H1 (cell line): Measurements from ENCODE around the gene MMP15. TPM values are rescaled to one million over a fixed set of nuclear protein-coding genes. Genes with fewer than 3 reads are reported as not detected.

ENCODE experiments used
- CTCF ChIA-PET: fragments of 300-600 bp; sonication (Branson Sonifier 250); formaldehyde crosslinking; loops from one replicate; lab custom pipeline; 2021; ENCODE audit not compliant: partially characterized antibody; lab: Charles Lee
- POLR2A ChIA-PET: fragments of 300-600 bp; sonication (Branson Sonifier 250); formaldehyde crosslinking; loops from one replicate; lab custom pipeline; 2021; ENCODE audit warnings: inconsistent platforms; ENCODE audit not compliant: partially characterized antibody; lab: Charles Lee
- DNase-seq, 2 experiments: peaks; one replicate each; pipeline versions ENCODE4 v3.0.0 to v3.0.0-alpha.2; 2010 to 2022; ENCODE audit warnings: low spot score in 2 of 2, low read depth in 1 of 2, mixed read lengths in 1 of 2
- FAIRE-seq: peaks from 2 replicates; lab custom pipeline; 2011; peaks lifted over from hg19 to GRCh38; lab: Jason Lieb, UNC
- H2AFZ ChIP-seq: 2 replicates; pipeline ENCODE4 v1.8.1; 2012; ENCODE audit warnings: low read length, inconsistent platforms
- H2AK5ac ChIP-seq: 2 replicates; pipeline ENCODE4 v1.6.1; 2013; ENCODE audit warnings: low read depth, low read length
- H2BK120ac ChIP-seq: replicated peaks from 2 replicates; pipeline ENCODE3; 2013; ENCODE audit warnings: low read depth, low read length, inconsistent platforms
- H2BK12ac ChIP-seq: 2 replicates; pipeline ENCODE4 v1.6.1; 2013; ENCODE audit warnings: low read depth, low read length
- H2BK15ac ChIP-seq: 2 replicates; pipeline ENCODE4 v1.6.1; 2013; ENCODE audit warnings: low read length
- H2BK20ac ChIP-seq: 2 replicates; pipeline ENCODE4 v1.6.1; 2013; ENCODE audit warnings: low read length
- H2BK5ac ChIP-seq: 2 replicates; pipeline ENCODE4 v1.6.1; 2013; ENCODE audit warnings: low read depth, low read length
- H3K14ac ChIP-seq: 2 replicates; pipeline ENCODE4 v1.6.1; 2013; ENCODE audit warnings: inconsistent platforms; ENCODE audit not compliant: insufficient read length
- H3K18ac ChIP-seq: 2 replicates; pipeline ENCODE4 v1.6.1; 2013; ENCODE audit warnings: low read length; ENCODE audit errors: extremely low read depth
- H3K23ac ChIP-seq: 2 replicates; pipeline ENCODE4 v1.6.1; 2013; ENCODE audit warnings: inconsistent platforms; ENCODE audit not compliant: insufficient read length
- H3K23me2 ChIP-seq: 2 replicates; pipeline ENCODE4 v1.6.1; 2013; ENCODE audit warnings: low read depth, low read length
- H3K27ac ChIP-seq: 2 replicates; pipeline ENCODE4 v1.6.1; 2011; ENCODE audit warnings: low read depth, low read length, inconsistent platforms
- H3K27me3 ChIP-seq, 4 experiments: replicated peaks in 1 of 4; 1 replicate in 1 of 4; 2 replicates in 3 of 4; pipeline versions ENCODE4 v1.6.1 to v1.8.1; 2011 to 2013; ENCODE audit warnings: low read length in 3 of 4, mild to moderate bottlenecking in 3 of 4, inconsistent platforms in 2 of 4, mixed read lengths in 2 of 4, moderate library complexity in 1 of 4; ENCODE audit not compliant: control insufficient read depth in 3 of 4, insufficient read depth in 3 of 4; ENCODE audit errors: extremely low read depth in 1 of 4
- H3K36me3 ChIP-seq, 4 experiments: 2 replicates each; pipeline versions ENCODE4 v1.6.1 to v1.8.1; 2011 to 2013; ENCODE audit warnings: mild to moderate bottlenecking in 4 of 4, low read length in 3 of 4, moderate library complexity in 2 of 4, control low read depth in 1 of 4, inconsistent platforms in 1 of 4; ENCODE audit not compliant: insufficient read depth in 4 of 4, control insufficient read depth in 2 of 4
- H3K4ac ChIP-seq: replicated peaks from 2 replicates; pipeline ENCODE3; 2013; ENCODE audit warnings: low read length, low read depth, mixed read lengths, inconsistent platforms; ENCODE audit not compliant: insufficient read length
- H3K4me1 ChIP-seq, 4 experiments: replicated peaks in 1 of 4; 1 replicate in 1 of 4; 2 replicates in 3 of 4; pipeline versions ENCODE4 v1.6.1 to v1.8.1; 2011 to 2013; ENCODE audit warnings: low read length in 3 of 4, inconsistent platforms in 2 of 4, mixed read lengths in 1 of 4; ENCODE audit not compliant: insufficient read depth in 4 of 4, control insufficient read depth in 3 of 4
- H3K4me2 ChIP-seq, 2 experiments: 2 replicates each; pipeline versions ENCODE4 v1.6.1 to v1.8.1; 2011 to 2013; ENCODE audit warnings: low read depth in 2 of 2, low read length in 2 of 2, control low read depth in 1 of 2, inconsistent platforms in 1 of 2, mild to moderate bottlenecking in 1 of 2; ENCODE audit not compliant: insufficient read depth in 1 of 2
- H3K4me3 ChIP-seq, 4 experiments: fragments of 200-600, 300-600 bp in 1 of 4; sonication (generic), shearing (Covaris generic), sonication (Bioruptor Twin) in 1 of 4; 2 replicates each; pipeline versions ENCODE4 v1.5.1 to v1.8.1; 2011 to 2016; ENCODE audit warnings: low read length in 4 of 4, low read depth in 3 of 4, control low read depth in 2 of 4, inconsistent platforms in 2 of 4, mild to moderate bottlenecking in 2 of 4, mixed read lengths in 1 of 4, moderate library complexity in 1 of 4; ENCODE audit not compliant: insufficient read depth in 2 of 4; ENCODE audit errors: extremely low read depth in 1 of 4
- H3K56ac ChIP-seq: replicated peaks from 2 replicates; pipeline ENCODE3; 2013; ENCODE audit warnings: low read depth, mild to moderate bottlenecking, mixed read lengths, low read length, inconsistent platforms; ENCODE audit not compliant: insufficient read length
- H3K79me1 ChIP-seq: 2 replicates; pipeline ENCODE4 v1.6.1; 2013; ENCODE audit warnings: low read depth, low read length, control low read depth
- H3K79me2 ChIP-seq, 2 experiments: 2 replicates each; pipeline versions ENCODE4 v1.6.1 to v1.8.1; 2012 to 2013; ENCODE audit warnings: low read length in 2 of 2, mild to moderate bottlenecking in 2 of 2, inconsistent platforms in 1 of 2; ENCODE audit not compliant: insufficient read depth in 2 of 2, control insufficient read depth in 1 of 2
- H3K9ac ChIP-seq, 4 experiments: replicated peaks in 1 of 4; 1 replicate in 1 of 4; 2 replicates in 3 of 4; pipeline versions ENCODE4 v1.6.1 to v1.8.1; 2011 to 2013; ENCODE audit warnings: low read depth in 3 of 4, low read length in 3 of 4, control low read depth in 2 of 4, mild to moderate bottlenecking in 2 of 4, moderate library complexity in 2 of 4, inconsistent platforms in 1 of 4; ENCODE audit errors: extremely low read depth in 1 of 4
- H3K9me3 ChIP-seq, 2 experiments: 2 replicates each; pipeline versions ENCODE4 v1.6.1 to v1.8.1; 2012 to 2013; ENCODE audit warnings: mild to moderate bottlenecking in 2 of 2, moderate library complexity in 2 of 2, control low read depth in 1 of 2, inconsistent platforms in 1 of 2, low read depth in 1 of 2, low read length in 1 of 2, mixed read lengths in 1 of 2; ENCODE audit not compliant: insufficient read depth in 2 of 2
- H4K20me1 ChIP-seq, 2 experiments: replicated peaks in 1 of 2; 2 replicates each; pipeline versions ENCODE3 to v1.8.1; 2011 to 2013; ENCODE audit warnings: inconsistent platforms in 2 of 2, low read length in 2 of 2, mild to moderate bottlenecking in 1 of 2; ENCODE audit not compliant: insufficient read depth in 2 of 2, control insufficient read depth in 1 of 2
- H4K5ac ChIP-seq: 2 replicates; pipeline ENCODE4 v1.6.1; 2013; ENCODE audit warnings: low read length, low read depth, mixed read lengths, inconsistent platforms; ENCODE audit not compliant: insufficient read length
- H4K8ac ChIP-seq: 2 replicates; pipeline ENCODE4 v1.8.0; 2013; ENCODE audit warnings: mild to moderate bottlenecking, moderate library complexity, low read length, inconsistent platforms; ENCODE audit not compliant: insufficient read depth; ENCODE audit errors: extremely low read depth
- H4K91ac ChIP-seq: replicated peaks from 2 replicates; pipeline ENCODE3; 2013; ENCODE audit warnings: low read length, mixed read lengths, inconsistent platforms; ENCODE audit not compliant: insufficient read length
- EZH2 ChIP-seq: fragments of 200-600 bp; sonication (generic); IDR thresholded peaks from 2 replicates; pipeline ENCODE4 v1.7.1; 2012; ENCODE audit warnings: low read depth, mild to moderate bottlenecking, moderate library complexity, low read length, inconsistent platforms; ENCODE audit not compliant: severe bottlenecking
- MAX ChIP-seq: IDR thresholded peaks from 2 replicates; pipeline ENCODE4 v1.6.1; 2012; ENCODE audit warnings: inconsistent platforms
- YY1 ChIP-seq: IDR thresholded peaks from 2 replicates; pipeline ENCODE4 v1.6.1; 2011; ENCODE audit warnings: low read depth, mild to moderate bottlenecking, low read length
- WGBS, 2 experiments: shearing (Covaris generic) in 1 of 2; methylation state at CpG; one replicate each; pipeline versions ENCODE4 v1.1.6 to v1.1.7; 2013 to 2015; ENCODE audit warnings: low lambda C conversion rate in 2 of 2, mixed read lengths in 2 of 2, inconsistent platforms in 1 of 2, low coverage in 1 of 2, missing lambda C conversion rate in 1 of 2; ENCODE audit not compliant: insufficient replicate concordance in 2 of 2, insufficient coverage in 1 of 2, insufficient read length in 1 of 2; ENCODE audit errors: extremely low coverage in 1 of 2, missing lambda C conversion rate in 1 of 2; 5-methylcytosine and 5-hydroxymethylcytosine counted together
- polyA plus RNA-seq, 7 experiments: library from polyadenylated mRNA; depleted of rRNA in 3 of 7; stranded (reverse) in 5 of 7; unstranded in 2 of 7; fragments of >200 nt in 5 of 7; fragments of 200-250 nt in 2 of 7; gene quantifications; 1 replicate in 5 of 7; 2 replicates in 1 of 7; 4 replicates in 1 of 7; pipeline versions ENCODE4 v1.2.1 to v1.2.3, GENCODE V29; 2011 to 2013; ENCODE audit warnings: missing spikeins in 2 of 7, mixed read lengths in 2 of 7
- total RNA-seq: library from RNA; stranded (reverse); fragmentation: NEBNext Ultra II Directional; extraction: Animal tissue kit (Norgen Biotek cat#: 25700); gene quantifications from 2 replicates; pipeline ENCODE4 v1.2.1, GENCODE V29; 2021

Gene MMP15
- total and polyA plus RNA-seq, 2 of the 8 experiments (the other 6 are each of a cell fraction or from before 2014, with no cell fraction given), result 38.5 to 42.2 TPM

GRCh38 chr16:58038219-58038641 is 12.7 kb downstream of the MMP15 start:
- no peak overlapping the region for H2BK12ac ChIP-seq
- H3K4me1 ChIP-seq, result peaks cover 0 to 2% (median under 1%) of the 10 kb centered on the region in 4 experiments; a peak in 2 of 7 replicates
- H3K4me2 ChIP-seq, result no peak overlapping the region
- peaks cover 10 to 26% of the 10 kb centered on the region in 2 experiments for H4K20me1 ChIP-seq
- H4K5ac ChIP-seq, result no peak overlapping the region
- 97% methylated on average over 20 of the region's 20 CpGs; no CpG with 5 or more reads in 1 of the 2 experiments for WGBS, 2 experiments
- H3K23me2 ChIP-seq, result no peaks in the 10 kb centered on the region
- ChIA-PET POLR2A (no interaction called here), CTCF (interaction anchor here (0.6 to 19.9 kb wide), 9 partner anchors 8 to 84 kb away, joined by 3 to 362 read pairs (median 6); partner anchors contain the start of gene CFAP20)
- no peak overlapping the region for H3K27ac ChIP-seq
- H3K14ac ChIP-seq, result no peak overlapping the region
- H2BK5ac ChIP-seq, result no peak overlapping the region
- H3K9ac ChIP-seq, result no peak overlapping the region
- H3K18ac ChIP-seq, result no peak overlapping the region
- H3K56ac ChIP-seq, result no peak overlapping the region
- no peak overlapping the region for H2AFZ ChIP-seq
- no peak for FAIRE-seq
- no peak overlapping the region for H3K23ac ChIP-seq
- no peak overlapping the region for H4K8ac ChIP-seq
- peaks cover 4 to 42% (median 11%) of the 10 kb centered on the region in 4 experiments; a peak in 5 of 8 replicates for H3K36me3 ChIP-seq
- H2AK5ac ChIP-seq, result no peak overlapping the region
- no peak overlapping the region for H3K4ac ChIP-seq
- no peak overlapping the region for H2BK15ac ChIP-seq
- H4K91ac ChIP-seq, result no peak overlapping the region
- DNase-seq, result no peak
- H3K27me3 ChIP-seq, result no peaks in the 10 kb centered on the region
- TF ChIP-seq YY1, result no peak
- TF ChIP-seq EZH2, result no peak
- TF ChIP-seq MAX, result no peak
- peaks cover 11% of the 10 kb centered on the region for H3K79me1 ChIP-seq
- H3K4me3 ChIP-seq, result no peak overlapping the region
- no peak overlapping the region for H2BK20ac ChIP-seq
- no peaks in the 10 kb centered on the region for H3K9me3 ChIP-seq
- no peak overlapping the region for H2BK120ac ChIP-seq
- H3K79me2 ChIP-seq, result peaks cover 0 to 16% of the 10 kb centered on the region in 2 experiments; a peak in 1 of 4 replicates
